Activated CD4-positive, CD25-positive, alpha-beta regulatory T cell treated with anti-CD3 and anti-CD28 coated beads, Interleukin-2, amount 50 U/mL, for 72 hours (primary cell): ENCODE measurements around the gene IGSF5.
"Not testable (repeated sequence)": the region's sequence is repeated elsewhere in the genome, so short reads cannot be mapped to it uniquely, and the experiment has no call there.

Source experiments
- DNase-seq: peaks from one replicate; pipeline ENCODE4 v3.0.0; 2021

IGSF5 gene

DNA sequence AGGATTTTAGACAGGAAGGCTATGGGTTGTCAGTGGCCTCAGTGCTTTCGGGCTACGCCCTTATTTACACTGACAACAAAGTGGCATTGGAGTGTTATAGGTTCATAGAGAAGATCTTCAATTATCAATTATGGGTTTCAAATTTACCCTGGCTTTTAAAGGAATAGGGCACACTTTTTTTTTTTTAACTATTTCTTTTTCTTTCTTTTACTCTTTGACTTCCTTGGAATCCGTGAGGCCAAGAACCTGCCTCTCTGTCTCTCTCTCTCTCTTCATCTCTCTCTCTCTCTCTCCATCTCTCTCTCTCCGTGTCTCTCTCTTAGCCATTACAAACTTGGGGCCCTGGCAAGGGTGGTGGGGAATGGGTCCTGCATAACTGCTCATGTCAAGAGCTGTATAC is at the start of gene IGSF5:
TSS of gene IGSF5 (plus strand) at position 301 of the 400 bp plus-strand sequence. CDS start 327 bp downstream, outside the sequence.
- not testable (repeated sequence) for DNase-seq

DNA sequence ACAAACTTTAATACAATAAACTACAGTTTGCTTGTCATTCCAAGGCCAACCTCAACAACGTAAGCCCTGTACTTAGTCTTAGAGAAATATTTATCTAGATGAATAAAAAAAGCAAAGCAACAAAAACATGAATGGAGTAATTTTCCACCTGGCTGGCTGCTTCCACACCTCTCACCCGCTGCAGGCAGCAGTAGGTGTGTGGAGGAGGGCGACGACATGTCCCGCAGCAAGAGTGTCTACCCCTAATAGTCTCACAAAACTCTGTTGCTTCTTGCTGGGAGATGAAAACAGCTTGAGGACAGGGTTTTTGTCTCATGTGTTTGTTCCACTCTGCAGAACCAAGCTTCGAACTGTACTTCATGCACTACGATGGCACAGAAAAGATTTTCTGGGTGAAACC is 48.8 kb upstream of the IGSF5 start:
- no peak for DNase-seq

DNA sequence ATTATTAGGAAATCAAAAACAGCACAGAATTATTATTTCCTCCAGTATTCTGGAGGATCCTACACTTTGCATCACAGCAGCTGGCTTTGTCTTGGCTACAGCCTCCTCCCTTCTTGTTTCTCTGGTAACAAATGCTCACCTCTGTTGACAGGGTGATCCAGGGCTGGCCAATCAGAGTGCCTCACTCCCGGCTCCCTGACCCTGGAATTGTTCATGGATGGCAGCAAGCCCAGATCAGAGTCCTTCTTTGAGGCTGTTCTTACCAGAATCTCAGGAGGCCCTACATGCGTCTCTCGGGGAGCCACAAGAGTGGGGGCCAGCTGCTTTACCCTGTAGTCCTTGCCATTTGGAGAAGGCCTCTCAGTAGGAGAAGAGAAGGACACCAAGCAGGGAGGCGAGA is 48.4 kb upstream of the IGSF5 start:
- DNase-seq = no peak

DNA sequence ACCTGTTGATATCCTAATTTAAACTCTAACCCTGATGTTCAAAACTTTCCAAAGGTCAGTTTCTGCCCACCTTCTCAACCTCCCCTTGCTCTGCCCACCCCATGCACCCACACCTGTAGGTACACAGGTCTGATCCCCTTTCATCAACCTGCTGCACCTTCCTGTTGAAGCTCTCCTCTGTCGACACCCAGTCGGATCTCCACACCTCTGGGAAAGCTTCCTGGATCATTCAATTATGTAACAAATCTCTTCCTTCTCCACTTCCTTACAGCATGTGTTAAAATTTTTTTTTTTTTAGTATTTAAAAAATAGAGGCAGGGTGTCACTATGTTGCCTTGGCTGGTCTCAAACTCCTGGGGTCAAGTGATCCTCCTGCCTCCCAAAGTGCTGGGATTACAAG is 44.7 kb upstream of the IGSF5 start:
- DNase-seq = no peak

DNA sequence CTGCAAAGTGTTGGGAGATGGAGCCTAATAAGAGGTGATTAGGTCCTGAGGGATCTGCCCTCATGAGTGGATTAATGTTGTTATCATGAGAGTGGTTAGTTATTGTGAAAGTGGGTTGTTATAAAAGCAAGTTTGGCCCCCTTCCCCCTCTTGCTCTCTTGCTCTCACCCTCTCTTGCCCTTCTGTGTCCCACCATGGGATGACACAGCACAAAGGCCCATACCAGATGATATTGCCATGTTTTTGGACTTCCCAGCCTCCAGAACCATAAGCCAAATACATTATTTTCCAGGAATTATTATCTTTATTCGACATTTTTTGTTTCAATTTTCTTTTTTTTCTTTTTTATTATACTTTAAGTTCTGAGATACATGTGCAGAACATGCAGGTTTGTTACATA is 41.4 kb upstream of the IGSF5 start:
- no peak for DNase-seq

DNA sequence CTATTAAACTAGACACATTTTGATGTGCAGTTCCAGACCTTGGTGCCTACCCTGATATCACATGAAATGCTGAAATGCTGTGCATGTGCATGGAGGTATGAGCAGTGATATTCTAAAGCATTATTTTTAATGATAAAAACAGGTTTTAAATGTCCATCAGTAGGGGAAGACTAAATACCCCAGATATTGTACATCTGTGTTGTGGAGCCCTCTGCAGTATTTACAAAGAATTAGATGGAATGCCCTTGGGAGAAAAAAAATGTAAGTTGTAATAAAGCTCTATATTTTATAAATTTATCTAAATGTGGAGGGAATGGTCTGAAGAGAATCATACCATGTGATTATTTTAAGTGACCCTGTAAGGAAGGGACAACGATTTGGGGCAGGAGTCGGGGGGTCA is 39.1 kb upstream of the IGSF5 start:
- DNase-seq = no peak

DNA sequence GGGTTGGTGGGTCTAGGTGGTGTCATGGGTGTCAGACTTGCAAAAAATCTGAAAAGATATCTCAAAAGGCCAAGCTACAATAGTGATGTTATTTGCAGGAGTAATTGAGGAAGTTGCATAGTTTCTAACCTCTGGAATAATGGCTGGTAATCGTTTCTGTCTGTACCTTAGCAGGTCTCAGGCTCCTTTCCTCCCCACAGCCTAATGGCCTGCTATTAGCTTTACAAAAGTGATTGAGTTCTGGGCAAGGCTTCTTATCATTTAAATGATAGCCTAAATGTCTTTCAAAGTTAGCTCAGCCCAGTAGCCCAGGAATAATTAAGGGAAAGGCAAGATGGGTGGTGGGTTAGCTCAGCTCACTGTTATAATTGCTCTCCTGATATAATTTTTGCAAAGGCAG is 37.7 kb upstream of the IGSF5 start:
- DNase-seq = no peak

DNA sequence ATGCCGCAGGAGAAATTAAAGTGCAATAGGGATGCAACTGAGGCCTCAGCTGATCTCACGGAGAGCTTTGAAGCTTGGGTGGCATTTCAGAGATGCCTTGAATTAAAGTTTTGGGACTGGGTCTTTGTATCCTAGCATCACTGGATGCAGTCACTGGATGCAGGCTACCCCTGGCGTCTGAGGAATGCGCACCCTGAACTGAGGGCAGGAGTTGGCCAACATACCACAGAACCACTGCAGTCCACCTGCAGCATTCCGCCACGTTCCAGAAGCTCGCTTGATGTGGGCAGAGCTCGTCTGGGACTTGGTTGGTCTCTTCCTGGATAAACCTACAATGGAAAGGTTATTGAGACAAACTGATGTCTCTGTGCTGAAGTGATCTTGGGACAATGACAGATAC is 34.1 kb upstream of the IGSF5 start:
- no peak for DNase-seq

DNA sequence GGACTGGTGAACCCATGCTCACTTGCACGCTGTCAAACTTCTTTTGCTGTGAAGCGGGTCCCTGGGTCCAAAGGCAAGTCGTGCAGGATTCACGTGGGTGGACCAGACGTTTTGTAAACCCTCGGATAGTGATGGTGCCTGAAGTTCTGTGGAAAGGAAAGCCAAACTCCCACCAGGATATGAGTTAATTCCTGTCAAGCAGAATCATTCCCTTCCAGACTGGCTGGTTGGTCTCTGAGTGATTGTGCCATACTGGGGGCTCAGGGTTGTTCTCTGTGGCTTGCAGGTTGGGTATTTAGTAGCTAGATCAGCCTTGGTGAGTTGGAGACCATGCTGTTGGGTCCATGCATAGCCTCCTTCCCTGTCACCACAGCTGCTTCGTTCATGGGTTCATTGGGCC is 32.7 kb upstream of the IGSF5 start:
- no peak for DNase-seq

DNA sequence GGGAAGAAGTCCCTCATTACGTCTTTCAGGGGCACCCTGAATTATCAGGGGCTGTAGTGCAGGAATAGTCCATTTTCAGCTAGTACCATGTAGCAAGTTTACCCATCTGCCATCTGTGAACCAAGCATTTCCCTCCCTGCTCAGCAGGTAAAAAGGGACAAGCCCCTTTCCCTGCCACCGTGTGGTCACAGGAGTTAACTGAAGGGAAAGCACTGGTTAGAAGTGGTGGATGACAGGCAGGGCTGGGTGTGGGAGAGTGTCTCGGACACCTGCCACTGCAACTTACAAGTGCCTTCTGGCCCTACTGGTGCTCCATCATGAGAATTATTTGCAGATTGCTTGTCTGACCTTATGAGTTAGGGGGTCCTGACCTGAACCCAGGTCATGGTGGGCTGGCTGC is 32.0 kb upstream of the IGSF5 start:
- no peak for DNase-seq

DNA sequence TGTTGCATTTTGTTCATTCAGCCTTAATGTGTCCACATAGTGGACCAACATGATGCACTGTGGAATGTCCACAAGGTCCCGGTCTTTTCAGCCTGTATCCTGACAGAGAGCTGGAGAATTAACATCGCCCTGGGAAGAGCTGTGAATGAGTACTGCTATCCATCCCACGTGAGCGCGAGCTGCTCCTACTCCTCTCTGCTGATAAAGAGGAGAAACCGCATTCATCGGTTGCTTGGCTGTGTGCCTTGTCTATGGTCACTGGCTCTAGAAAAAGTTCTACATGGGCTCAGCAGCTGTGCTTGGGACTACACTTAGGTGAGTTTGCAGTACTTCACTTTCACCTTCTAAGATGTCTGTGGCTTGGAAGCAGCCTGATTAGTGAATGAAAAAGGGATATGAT is 31.1 kb upstream of the IGSF5 start:
- no peak for DNase-seq

DNA sequence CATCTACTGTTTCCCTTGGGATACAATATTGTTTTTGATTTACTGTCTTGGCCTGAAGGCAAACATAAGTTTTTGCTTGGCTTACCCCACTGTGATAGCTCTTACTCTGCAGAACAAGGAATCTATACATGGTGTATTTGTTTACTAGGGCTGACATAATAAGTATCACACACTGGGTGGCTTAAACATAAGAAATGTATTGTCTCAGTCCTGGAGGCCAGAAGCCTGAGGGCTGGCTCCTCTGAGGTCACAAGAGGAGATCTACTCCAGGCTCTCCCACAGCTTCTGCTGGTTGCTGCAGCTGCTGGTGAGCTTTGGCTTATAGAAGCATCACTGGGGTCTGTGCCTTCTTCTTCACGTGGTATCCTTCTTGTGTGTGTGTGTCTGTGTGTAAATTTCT is 30.7 kb upstream of the IGSF5 start:
- DNase-seq = no peak

DNA sequence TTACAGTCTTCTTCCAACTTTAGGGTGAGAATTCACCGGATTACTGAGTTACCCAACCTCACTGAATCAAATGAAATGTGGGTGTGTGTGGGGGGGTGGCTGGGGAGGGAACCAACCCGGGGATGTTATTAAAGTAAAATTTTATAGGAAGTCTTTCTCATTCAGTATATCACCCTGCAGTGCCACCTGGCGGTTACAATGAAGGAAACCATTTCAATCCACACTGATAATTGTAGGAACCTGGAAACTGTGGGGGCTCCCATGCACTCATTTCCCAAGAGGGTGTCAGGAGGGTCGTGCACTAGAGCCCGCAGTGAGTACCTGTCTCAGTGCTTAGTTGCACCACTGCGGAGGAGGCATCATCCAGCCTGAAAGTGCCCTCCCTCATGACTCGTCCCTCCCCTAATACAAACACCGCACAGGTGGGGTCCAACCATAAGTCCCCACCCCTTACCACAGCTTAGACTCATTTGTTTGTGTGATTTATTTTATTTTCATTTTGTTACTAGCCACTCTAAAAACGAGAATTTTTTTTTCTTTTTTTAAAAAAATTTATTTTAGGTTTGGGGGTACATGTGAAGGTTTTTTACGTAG is 29.1 kb upstream of the IGSF5 start:
- DNase-seq = peak; percentile 32

DNA sequence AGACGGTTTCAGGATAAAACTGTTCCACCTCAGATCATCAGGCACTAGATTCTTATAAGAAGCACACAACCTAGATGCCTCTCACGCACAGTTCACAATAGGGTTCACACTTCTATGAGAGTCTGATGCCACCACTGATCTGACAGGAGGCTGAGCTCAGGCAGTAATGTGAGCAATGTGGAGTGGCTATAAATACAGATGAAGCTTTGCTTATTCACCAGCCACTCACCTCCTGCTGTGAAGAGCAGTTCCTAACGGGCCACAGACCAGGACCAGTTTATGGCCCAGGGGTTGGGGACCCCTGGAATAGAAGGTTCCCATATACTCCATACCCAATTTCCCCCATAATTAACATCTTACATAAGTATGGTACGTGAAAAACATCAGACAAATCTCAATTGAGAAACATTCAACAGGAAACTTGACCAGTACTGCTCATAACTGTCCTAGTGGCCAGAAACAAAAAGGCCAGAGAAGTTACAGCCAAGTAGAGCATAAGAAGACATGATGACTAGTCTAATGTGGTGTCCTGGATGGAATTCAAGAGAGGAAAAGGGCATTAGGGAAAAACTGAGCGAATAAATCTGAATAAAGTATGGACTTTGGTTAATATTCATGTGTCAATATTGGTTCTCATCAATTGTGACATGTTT is 24.7 kb upstream of the IGSF5 start:
- no peak for DNase-seq

DNA sequence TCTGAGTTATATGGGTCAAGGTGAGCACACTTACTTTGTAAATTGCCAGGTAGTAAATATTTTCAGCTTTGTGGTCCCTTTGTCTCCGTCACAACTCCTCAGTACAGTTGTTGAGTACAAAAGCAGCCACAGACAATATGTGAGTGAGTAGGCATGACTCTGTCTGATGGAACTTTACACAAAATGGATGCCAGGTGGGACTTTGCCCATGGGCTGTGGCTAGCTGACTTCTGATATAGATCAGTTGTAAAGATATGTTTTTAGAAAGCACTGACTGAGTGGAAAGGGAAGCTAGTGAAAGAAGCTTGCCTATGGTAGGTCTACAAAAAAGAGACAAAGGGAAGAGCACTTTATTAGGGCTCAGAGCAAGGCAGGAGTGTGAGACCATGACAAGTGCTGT is 23.1 kb upstream of the IGSF5 start:
- no peak for DNase-seq

DNA sequence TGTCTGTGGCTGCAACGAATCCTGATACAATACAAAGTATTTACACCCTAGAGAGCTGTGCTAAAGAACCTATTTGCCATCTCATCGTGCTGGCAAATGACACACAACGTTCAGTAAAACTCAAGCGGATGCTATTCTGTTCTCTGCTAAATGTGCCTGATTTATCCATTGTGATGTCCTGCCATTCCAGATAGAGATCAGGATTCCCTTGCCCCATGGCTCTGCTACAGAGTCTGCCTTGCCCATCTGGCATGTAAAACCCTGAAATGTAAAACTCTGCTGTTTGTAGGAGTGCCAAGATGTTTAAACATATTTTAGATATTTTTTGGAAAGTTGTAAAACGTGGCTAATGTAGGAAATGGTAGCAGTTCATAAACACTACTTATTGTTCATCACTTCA is 20.0 kb upstream of the IGSF5 start:
- no peak for DNase-seq

DNA sequence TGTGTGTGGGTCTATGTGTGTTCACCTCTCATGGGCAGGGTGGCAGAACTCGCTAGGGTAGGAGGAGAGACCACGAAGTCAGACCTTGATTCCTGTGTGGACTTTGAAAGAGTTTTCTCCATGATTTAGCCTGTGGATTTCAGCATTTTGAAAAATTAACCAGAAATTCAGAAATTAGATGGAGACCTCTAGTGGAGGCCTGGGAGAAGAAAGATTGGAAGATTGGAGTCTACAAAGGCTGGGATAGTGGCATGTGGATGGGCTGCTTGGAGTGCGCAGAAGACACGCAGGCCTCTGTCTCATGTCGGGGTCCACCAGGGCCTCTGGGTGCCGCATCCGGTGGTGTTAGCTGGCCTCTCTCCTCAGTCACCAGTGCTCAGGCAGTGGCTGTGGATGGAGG is 18.9 kb upstream of the IGSF5 start:
- no peak for DNase-seq

DNA sequence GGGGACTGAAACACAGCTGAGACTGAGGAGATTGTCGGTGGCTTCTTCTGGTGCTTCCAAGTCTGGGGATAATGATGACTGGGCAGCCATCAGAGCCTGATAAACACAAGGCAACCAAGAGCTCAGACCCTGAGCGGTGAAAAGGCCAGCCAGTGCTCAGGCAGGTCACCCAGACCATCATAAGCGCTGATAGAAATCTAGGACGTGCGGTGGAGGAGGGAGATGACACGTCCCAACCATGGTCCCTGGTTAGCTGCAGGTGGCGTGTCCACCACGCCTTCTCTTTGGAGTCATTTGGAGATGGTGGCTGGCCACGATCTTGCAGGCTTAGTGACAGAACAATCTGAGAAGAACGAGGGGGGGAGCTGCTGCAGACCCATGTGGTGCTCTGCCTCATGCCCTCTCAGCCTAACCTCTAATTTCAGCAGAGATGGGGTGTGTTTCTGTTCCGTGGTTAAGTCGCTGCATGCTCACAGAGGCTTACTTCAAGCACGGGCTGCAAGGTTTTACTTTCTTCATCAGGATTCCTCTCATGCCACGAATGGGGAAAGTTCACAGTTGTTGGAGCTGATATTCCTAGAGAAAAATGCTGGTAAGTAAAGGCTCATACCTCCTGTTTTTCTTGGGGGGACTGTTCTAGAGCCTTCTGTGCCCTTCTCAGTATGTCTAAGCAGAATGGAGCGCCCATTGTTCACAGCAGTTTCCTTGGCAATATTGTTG is 17.4 kb upstream of the IGSF5 start:
- no peak for DNase-seq

DNA sequence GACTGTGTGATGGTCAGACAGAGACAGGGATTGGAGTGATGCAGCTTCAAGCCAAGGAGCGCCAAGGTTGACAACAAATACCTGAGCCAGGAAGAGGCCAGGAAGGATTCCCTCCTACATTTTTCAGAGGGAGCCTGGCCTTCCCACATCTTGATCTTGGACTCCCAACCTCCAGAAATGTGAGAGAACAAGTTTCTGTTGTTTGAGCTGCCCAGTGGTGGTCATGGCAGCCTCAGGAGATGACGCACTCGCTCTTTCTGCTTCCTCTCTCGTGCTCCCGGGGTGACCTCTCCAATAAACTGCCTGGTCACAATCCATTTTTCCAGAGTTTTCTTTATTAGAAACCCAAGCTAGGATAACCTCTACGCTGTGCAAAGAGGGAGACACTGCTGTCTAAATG is 16.6 kb upstream of the IGSF5 start:
- no peak for DNase-seq

DNA sequence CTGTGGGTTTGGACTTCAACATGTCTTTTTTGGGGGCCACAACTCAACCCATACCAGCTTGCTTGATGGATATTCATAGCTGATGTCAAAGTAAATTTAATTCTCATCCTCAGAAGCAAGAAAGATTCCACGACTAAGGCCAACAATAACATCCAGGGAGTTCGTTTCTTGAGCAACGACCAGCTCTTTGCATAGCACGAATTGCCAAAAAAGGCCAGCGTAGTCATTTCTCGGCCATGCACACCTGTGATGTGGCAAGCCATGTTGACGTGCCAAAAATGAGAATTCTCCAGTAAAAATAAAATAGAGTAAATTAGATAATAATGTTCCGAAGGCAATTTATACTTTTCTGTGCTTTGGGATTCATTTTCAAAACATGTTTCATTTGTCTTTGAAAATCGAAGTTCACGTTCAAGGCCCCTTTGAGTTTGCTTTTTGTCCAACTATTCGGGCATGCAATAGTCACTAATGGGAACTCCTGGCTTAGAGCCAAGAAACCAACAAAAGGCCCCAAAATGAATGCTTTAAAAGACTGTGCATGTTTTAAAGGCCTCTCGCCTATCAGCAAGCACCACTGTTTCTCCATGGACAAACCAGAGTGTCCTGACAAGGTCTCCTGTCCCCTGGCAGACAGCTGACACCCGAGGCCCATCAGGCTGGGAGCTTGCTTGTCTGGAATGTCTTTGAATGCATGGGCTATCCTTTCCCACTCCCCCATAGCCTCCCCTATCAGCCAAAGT is 14.4 kb upstream of the IGSF5 start:
- no peak for DNase-seq

DNA sequence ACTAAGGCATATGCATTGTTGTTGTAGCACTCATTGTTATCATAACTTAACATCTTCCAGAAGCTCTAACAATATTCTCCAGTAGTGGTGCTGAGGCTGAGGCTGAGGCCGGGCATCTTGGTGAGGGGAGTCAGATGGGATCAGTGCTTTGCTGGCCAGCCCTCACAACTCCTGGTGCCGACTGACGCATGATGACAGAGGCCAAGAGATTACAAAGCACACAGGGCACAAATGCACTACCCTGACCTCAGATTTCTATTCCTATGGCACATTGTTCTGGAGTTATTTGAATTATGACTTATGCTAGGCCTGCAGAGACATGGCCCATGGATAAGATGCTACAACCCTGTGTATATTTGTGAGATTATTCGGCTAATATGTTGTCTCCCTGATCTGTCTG is 8.3 kb upstream of the IGSF5 start:
- no peak for DNase-seq

DNA sequence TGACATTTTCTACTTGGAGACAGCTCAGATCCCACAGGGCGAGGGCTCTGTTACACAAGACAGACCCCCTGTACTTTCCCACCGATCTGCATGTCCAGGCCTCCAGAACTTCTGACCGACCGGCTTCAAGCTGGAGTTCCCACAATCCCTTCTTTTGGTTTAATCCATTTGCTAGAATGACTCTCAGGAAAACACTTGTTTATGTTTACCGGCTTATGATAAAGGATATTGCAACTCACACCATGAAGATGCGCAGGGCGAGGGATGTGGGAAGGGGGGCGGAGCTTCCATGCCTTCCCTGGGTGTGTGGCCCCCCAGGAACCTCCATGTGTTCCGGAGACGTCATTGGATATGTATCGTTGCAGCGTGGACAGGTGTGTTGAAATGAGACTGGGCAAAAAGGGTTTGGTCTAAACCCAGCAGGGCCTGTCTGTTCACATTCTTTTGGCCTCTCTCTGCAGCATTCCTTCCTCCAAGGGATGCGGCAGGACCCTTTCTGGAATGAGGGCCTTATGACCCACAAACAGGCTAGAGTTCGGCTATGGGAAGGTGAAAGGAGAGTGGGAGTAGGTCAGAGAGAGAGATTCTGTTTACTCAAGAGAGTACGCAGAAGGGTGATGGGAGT is 7.5 kb upstream of the IGSF5 start:
- DNase-seq = no peak

DNA sequence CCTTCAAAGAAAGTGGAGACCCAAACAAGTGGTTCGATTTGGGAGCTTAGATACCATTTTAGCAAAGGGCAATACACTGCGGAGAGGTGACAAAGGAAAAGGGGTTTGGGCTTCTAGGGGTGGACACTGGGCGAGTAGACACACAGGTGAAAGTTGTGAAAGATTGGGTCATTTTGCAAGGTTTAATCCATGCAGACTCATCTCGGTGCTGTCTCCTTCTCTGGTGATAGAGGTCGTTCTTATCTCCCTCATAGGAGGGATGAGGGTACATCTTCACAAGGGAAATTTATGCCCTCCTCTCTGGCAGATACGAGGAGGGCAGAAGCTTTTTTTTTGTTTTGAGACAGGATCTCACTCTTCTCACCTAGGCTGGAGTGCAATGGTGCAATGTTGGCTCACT is 6.4 kb upstream of the IGSF5 start:
- DNase-seq = no peak
